Right lobe of liver (tissue), 4 donors: ENCODE results near the gene MARCHF10.

Experiments
- POLR2A ChIP-seq: fragments of 450-650 bp; IDR thresholded peaks from one replicate; pipeline ENCODE4 v1.6.1; 2017; ENCODE audit warnings: antibody characterized with exemption, mild to moderate bottlenecking
- TF ChIP-seq, protein P1 (sequence below), 4 donors: fragments of 200-600 bp in 3 of 4; fragments of 450-650 bp in 1 of 4; IDR thresholded peaks; one replicate each; pipeline versions ENCODE4 v1.5.1 to v1.8.0; 2016 to 2022; ENCODE audit warnings: antibody characterized with exemption in 4 of 4, mild to moderate bottlenecking in 2 of 4
- donor health status: DM: no; HTN: no; CAD: no.
- donor health status: DM: no; HTN: no; CAD: no.
- donor health status: DM: no; HTN: yes; CAD: no.

DNA sequence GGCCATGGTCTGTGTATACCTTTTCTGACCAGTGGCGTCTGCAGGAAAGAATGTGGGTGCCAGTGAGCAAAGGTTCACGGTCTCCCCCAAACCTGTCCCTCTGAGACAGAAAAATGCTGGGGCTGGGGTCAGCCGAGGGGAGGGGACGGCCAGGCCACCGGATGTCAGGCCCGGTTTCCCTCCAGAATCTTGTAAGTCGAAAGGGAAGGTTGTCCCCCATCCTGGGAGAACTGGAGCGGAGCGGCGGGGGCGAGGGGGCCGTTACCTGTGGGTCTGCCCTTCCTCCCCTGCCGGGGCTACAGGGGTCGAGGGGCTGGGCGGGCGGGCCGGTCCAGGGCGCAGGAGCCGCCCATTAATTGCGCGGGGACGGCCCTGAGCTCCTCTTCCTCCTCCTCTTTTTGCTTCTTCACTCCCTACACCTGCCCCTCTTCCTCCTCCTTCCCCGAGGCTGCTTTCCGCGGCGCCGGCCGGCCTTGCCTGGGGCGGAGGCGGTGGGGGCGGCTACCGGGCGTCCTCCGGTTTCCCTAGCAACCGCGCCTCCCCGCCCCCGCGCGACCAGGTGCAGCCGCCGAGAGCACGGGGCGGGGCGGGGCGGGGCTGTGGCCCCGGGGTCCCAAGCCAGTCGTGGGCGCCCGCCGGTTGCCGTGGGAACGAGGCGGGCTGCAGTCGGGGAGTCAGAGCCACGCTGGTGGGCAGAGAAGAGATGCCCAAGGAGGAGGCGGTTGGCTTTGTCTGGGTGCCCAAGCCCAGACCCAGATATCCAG, at the start of gene MARCHF10:
- TF ChIP-seq, protein P1, sequence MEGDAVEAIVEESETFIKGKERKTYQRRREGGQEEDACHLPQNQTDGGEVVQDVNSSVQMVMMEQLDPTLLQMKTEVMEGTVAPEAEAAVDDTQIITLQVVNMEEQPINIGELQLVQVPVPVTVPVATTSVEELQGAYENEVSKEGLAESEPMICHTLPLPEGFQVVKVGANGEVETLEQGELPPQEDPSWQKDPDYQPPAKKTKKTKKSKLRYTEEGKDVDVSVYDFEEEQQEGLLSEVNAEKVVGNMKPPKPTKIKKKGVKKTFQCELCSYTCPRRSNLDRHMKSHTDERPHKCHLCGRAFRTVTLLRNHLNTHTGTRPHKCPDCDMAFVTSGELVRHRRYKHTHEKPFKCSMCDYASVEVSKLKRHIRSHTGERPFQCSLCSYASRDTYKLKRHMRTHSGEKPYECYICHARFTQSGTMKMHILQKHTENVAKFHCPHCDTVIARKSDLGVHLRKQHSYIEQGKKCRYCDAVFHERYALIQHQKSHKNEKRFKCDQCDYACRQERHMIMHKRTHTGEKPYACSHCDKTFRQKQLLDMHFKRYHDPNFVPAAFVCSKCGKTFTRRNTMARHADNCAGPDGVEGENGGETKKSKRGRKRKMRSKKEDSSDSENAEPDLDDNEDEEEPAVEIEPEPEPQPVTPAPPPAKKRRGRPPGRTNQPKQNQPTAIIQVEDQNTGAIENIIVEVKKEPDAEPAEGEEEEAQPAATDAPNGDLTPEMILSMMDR (IDR thresholded peaks at IDR 0.05): no peak
- no peak for TF ChIP-seq POLR2A
